Raji (cell line): Measurements from ENCODE around the gene RASL11B.

Experiments
- POLR2A ChIP-seq: IDR thresholded peaks from 2 replicates; pipeline ENCODE4 v1.6.1; 2011; ENCODE audit warnings: low read depth, low read length, control low read depth; ENCODE audit not compliant: insufficient read depth

RASL11B gene

GRCh38 chr4:52840531-52841370 lies 21.4 kb upstream of the RASL11B start:
- TF ChIP-seq POLR2A: no peak

- no peak for TF ChIP-seq POLR2A
Observed at GRCh38 chr4:52841682-52842456, 20.2 kb upstream of the RASL11B start.

GRCh38 chr4:52842792-52843191 lies 19.3 kb upstream of the RASL11B start:
- TF ChIP-seq POLR2A: no peak

GRCh38 chr4:52843351-52843750 lies 18.8 kb upstream of the RASL11B start:
- TF ChIP-seq POLR2A: no peak

GRCh38 chr4:52843958-52844357 lies 18.2 kb upstream of the RASL11B start:
- TF ChIP-seq POLR2A: no peak

GRCh38 chr4:52844596-52844995 lies 17.5 kb upstream of the RASL11B start:
- TF ChIP-seq POLR2A: no peak

- no peak for TF ChIP-seq POLR2A
Observed at GRCh38 chr4:52846502-52846901, 15.6 kb upstream of the RASL11B start.

- no peak for TF ChIP-seq POLR2A
Observed at GRCh38 chr4:52848254-52848653, 13.9 kb upstream of the RASL11B start.

GRCh38 chr4:52850406-52851124 lies 11.6 kb upstream of the RASL11B start:
- TF ChIP-seq POLR2A: no peak

- no peak for TF ChIP-seq POLR2A
Observed at GRCh38 chr4:52852041-52852440, 10.1 kb upstream of the RASL11B start.

- TF ChIP-seq POLR2A: no peak
Observed at GRCh38 chr4:52852711-52853110, 9.4 kb upstream of the RASL11B start.

- TF ChIP-seq POLR2A: no peak
Observed at GRCh38 chr4:52853351-52853750, 8.8 kb upstream of the RASL11B start.

GRCh38 chr4:52856801-52857200 lies 5.3 kb upstream of the RASL11B start:
- TF ChIP-seq POLR2A: no peak

GRCh38 chr4:52860361-52860760 lies 1.8 kb upstream of the RASL11B start:
- no peak for TF ChIP-seq POLR2A

GRCh38 chr4:52861171-52861823 lies 820 bp upstream of the RASL11B start:
- TF ChIP-seq POLR2A: no peak

- TF ChIP-seq POLR2A: no peak
Observed at GRCh38 chr4:52862639-52863161, 583 bp downstream of the RASL11B start.

- no peak for TF ChIP-seq POLR2A
Observed at GRCh38 chr4:52863324-52863723, 1.2 kb downstream of the RASL11B start.
